GM11168 (cell line): ENCODE measurements around the gene CDC37L1.

Source experiments
- in situ Hi-C: fragments of 300-500 bp; cut with MboI; formaldehyde crosslinking; loops from one replicate; pipeline ENCODE4 v1.12.0; 2022; ENCODE audit warnings: low sequenced_read_pairs; ENCODE audit not compliant: unreplicated experiment

CDC37L1 gene

GRCh38 chr9:4667681-4668080 is 11.7 kb upstream of the CDC37L1 start:
- in situ Hi-C loops: no loop called here

GRCh38 chr9:4668604-4669003 is 10.8 kb upstream of the CDC37L1 start:
- in situ Hi-C loops: no loop called here

GRCh38 chr9:4669890-4670289 is 9.5 kb upstream of the CDC37L1 start:
- in situ Hi-C loops: no loop called here

- in situ Hi-C loops: no loop called here
These were observed 8.8 kb upstream of the CDC37L1 start for GRCh38 chr9:4670591-4670990.

GRCh38 chr9:4671737-4672136 is 7.6 kb upstream of the CDC37L1 start:
- in situ Hi-C loops: no loop called here

- in situ Hi-C loops: no loop called here
These were observed 4.6 kb upstream of the CDC37L1 start for GRCh38 chr9:4674783-4675182.

GRCh38 chr9:4677392-4677791 is 2.0 kb upstream of the CDC37L1 start:
- in situ Hi-C loops: no loop called here

- in situ Hi-C loops: no loop called here
These were observed 596 bp upstream of the CDC37L1 start for GRCh38 chr9:4678679-4679267.

GRCh38 chr9:4680173-4680525 is 780 bp downstream of the CDC37L1 start:
- in situ Hi-C loops: no loop called here

GRCh38 chr9:4680750-4681149 is 1.4 kb downstream of the CDC37L1 start:
- in situ Hi-C loops: no loop called here

GRCh38 chr9:4684820-4685219 is 5.5 kb downstream of the CDC37L1 start:
- in situ Hi-C loops: no loop called here

- in situ Hi-C loops: no loop called here
These were observed 6.7 kb downstream of the CDC37L1 start for GRCh38 chr9:4686112-4686511.

GRCh38 chr9:4686584-4686983 is 7.2 kb downstream of the CDC37L1 start:
- in situ Hi-C loops: no loop called here

GRCh38 chr9:4689021-4689420 is 9.7 kb downstream of the CDC37L1 start:
- in situ Hi-C loops: no loop called here

- in situ Hi-C loops: no loop called here
These were observed 10.3 kb downstream of the CDC37L1 start for GRCh38 chr9:4689687-4690104.

- in situ Hi-C loops: no loop called here
These were observed 10.8 kb downstream of the CDC37L1 start for GRCh38 chr9:4690144-4690543.

- in situ Hi-C loops: no loop called here
These were observed 12.4 kb downstream of the CDC37L1 start for GRCh38 chr9:4691795-4692194.

- in situ Hi-C loops: no loop called here
These were observed 20.7 kb downstream of the CDC37L1 start for GRCh38 chr9:4700091-4700490.

GRCh38 chr9:4700932-4701331 is 21.6 kb downstream of the CDC37L1 start:
- in situ Hi-C loops: no loop called here

GRCh38 chr9:4701526-4701925 is 22.2 kb downstream of the CDC37L1 start:
- in situ Hi-C loops: no loop called here

GRCh38 chr9:4704129-4704528 is 24.8 kb downstream of the CDC37L1 start:
- in situ Hi-C loops: no loop called here

- in situ Hi-C loops: no loop called here
These were observed 26.7 kb downstream of the CDC37L1 start for GRCh38 chr9:4706021-4706420.
